Measurements from ENCODE around the gene URM1.
A peak's percentile ranks its signal among the peaks of the same experiment; 100 is the strongest.

URM1 gene

GRCh38 chr9:128339761-128340690, 31.1 kb upstream of the URM1 start, which contains the start of gene SLC27A4:
Gene SLC27A4 (plus strand): TSS chr9:128340527. CDS start chr9:128343133, 2,606 bp downstream.
- Histone ChIP-seq H3K4me1 (no peaks in the 10 kb centered on the region; the same call in 1 of the 2 replicates), H3K4me3 (ENCODE audit: low read depth, low read length) (peak within 1 kb of the TSS; percentile 92), H3K27me3 (no peaks in the 10 kb centered on the region), H3K9me3 (no peaks in the 10 kb centered on the region), H3K36me3 (peaks cover 18% of the 10 kb centered on the region)
- TF ChIP-seq CTCF (IDR thresholded peaks at IDR 0.05; ENCODE audit: low read depth, low read length), result no peak
- DNase-seq, result peak; percentile 88

- Histone ChIP-seq H3K9me3 (no peaks in the 10 kb centered on the region), H3K4me1 (no peaks in the 10 kb centered on the region; the same call in 1 of the 2 replicates), H3K36me3 (peaks cover 27% of the 10 kb centered on the region), H3K4me3 (ENCODE audit: low read depth, low read length) (peak overlapping the region; percentile 92), H3K27me3 (no peaks in the 10 kb centered on the region)
- TF ChIP-seq CTCF (IDR thresholded peaks at IDR 0.05; ENCODE audit: low read depth, low read length), result no peak
- peak; percentile 37 for DNase-seq
These were observed 30.3 kb upstream of the URM1 start for GRCh38 chr9:128340691-128341434.

GRCh38 chr9:128341435-128341849, 29.7 kb upstream of the URM1 start:
- Histone ChIP-seq H3K4me3 (ENCODE audit: low read depth, low read length) (peak overlapping the region; percentile 92), H3K9me3 (no peaks in the 10 kb centered on the region), H3K36me3 (peaks cover 28% of the 10 kb centered on the region), H3K4me1 (no peaks in the 10 kb centered on the region; the same call in 1 of the 2 replicates), H3K27me3 (no peaks in the 10 kb centered on the region)
- peak; percentile 78 for DNase-seq
- TF ChIP-seq CTCF (IDR thresholded peaks at IDR 0.05; ENCODE audit: low read depth, low read length), result peak; percentile 68

GRCh38 chr9:128342971-128343680, 28.0 kb upstream of the URM1 start:
- TF ChIP-seq CTCF (IDR thresholded peaks at IDR 0.05; ENCODE audit: low read depth, low read length), result no peak
- Histone ChIP-seq H3K4me1 (no peaks in the 10 kb centered on the region; the same call in 1 of the 2 replicates), H3K4me3 (ENCODE audit: low read depth, low read length) (no peak overlapping the region), H3K36me3 (peaks cover 31% of the 10 kb centered on the region), H3K9me3 (no peaks in the 10 kb centered on the region), H3K27me3 (no peaks in the 10 kb centered on the region)
- DNase-seq, result no peak

GRCh38 chr9:128343855-128344254, 27.3 kb upstream of the URM1 start:
- H3K4me3 ChIP-seq (ENCODE audit: low read depth, low read length), result no peak overlapping the region
- no peaks in the 10 kb centered on the region for H3K9me3 ChIP-seq
- DNase-seq, result no peak
- peaks cover 37% of the 10 kb centered on the region for H3K36me3 ChIP-seq
- no peaks in the 10 kb centered on the region for H3K27me3 ChIP-seq
- TF ChIP-seq CTCF (IDR thresholded peaks at IDR 0.05; ENCODE audit: low read depth, low read length), result no peak
- H3K4me1 ChIP-seq, result no peaks in the 10 kb centered on the region; the same call in 1 of the 2 replicates
